GM18517 (cell line): Measurements from ENCODE around the gene PCDHA6.
"Not testable (repeated sequence)": the region's sequence is repeated elsewhere in the genome, so short reads cannot be mapped to it uniquely, and the experiment has no call there.

Experiments
- ATAC-seq: cut with Tn5 transposase; IDR thresholded peaks from one replicate; pipeline ENCODE4 v1.9.1; 2021; ENCODE audit warnings: mild to moderate bottlenecking, moderate library complexity; ENCODE audit not compliant: unreplicated experiment

PCDHA6 gene

DNA sequence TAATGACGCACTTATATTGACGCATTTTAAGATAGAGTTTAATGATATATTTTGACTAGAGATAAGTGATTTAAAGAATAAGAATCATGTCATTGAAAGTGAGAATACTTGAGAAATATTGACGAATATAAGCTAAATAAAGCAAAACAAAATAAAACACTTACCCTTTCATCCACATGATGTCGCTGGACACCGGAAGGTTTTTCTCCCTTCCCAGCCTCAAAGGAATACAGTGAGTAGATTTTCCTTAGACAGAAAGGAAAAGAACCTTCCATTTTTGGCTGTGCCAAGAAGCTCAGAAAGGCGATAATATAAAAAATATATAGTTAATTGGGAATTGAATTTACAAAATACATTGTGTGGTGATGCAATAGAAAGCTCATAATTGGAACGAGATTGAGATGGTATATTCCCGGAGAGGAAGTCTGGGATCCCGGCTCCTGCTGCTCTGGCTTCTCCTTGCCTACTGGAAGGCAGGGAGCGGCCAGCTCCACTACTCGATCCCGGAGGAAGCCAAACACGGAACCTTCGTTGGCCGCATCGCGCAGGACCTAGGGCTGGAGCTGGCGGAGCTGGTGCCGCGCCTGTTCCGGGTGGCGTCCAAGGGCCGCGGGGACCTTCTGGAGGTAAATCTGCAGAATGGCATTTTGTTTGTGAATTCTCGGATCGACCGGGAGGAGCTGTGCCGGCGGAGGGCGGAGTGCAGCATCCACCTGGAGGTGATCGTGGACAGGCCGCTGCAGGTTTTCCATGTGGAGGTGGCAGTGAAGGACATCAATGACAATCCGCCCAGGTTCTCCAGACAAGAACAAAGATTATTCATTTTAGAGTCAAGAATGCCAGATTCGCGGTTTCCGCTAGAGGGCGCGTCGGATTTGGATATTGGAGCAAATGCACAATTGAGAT is 6.1 kb upstream of the PCDHA6 start, which contains the start of gene PCDHA5:
TSS of gene PCDHA5 (plus strand) at position 239 of the 906 bp plus-strand sequence.
- no peak for ATAC-seq

DNA sequence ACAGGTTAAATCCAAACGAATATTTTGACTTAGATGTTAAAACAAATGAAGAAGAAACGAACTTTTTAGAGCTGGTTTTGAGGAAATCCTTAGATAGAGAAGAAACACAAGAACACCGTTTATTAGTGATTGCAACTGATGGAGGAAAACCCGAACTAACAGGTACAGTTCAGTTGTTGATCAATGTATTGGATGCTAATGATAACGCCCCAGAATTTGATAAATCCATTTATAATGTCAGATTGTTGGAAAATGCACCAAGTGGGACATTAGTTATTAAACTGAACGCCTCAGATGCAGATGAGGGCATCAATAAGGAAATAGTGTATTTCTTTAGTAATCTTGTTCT is 5.5 kb upstream of the PCDHA6 start:
- ATAC-seq, result no peak

DNA sequence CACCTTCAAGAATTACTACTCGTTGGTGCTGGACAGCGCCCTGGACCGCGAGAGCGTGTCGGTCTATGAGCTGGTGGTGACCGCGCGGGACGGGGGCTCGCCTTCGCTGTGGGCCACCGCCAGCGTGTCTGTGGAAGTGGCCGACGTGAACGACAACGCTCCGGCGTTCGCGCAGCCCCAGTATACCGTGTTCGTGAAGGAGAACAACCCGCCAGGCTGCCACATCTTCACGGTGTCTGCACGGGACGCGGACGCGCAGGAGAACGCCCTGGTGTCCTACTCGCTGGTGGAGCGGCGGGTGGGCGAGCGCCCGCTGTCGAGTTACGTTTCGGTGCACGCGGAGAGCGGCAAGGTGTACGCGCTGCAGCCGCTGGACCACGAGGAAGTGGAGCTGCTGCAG is 4.8 kb upstream of the PCDHA6 start:
- ATAC-seq, result not testable (repeated sequence)

DNA sequence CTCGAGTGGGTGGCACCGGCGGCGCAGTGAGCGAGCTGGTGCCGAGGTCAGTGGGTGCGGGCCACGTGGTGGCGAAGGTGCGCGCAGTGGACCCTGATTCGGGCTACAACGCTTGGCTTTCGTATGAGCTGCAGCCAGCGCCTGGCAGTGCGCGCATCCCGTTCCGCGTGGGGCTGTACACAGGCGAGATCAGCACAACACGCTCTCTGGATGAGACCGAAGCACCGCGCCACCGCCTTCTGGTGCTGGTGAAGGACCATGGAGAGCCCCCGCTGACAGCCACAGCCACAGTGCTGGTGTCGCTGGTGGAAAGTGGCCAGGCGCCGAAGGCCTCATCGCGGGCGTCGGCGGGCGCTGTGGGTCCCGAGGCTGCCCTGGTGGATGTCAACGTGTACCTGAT is 4.3 kb upstream of the PCDHA6 start:
- ATAC-seq, result no peak

DNA sequence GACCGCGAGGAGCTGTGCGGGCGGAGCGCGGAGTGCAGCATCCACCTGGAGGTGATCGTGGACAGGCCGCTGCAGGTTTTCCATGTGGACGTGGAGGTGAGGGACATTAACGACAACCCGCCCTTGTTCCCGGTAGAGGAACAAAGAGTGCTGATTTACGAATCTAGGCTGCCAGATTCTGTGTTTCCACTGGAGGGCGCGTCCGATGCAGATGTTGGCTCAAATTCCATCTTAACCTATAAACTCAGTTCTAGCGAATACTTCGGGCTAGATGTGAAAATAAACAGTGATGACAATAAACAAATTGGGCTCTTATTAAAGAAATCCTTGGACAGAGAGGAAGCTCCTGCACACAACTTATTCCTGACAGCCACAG is 590 bp downstream of the PCDHA6 start:
- ATAC-seq, result no peak

DNA sequence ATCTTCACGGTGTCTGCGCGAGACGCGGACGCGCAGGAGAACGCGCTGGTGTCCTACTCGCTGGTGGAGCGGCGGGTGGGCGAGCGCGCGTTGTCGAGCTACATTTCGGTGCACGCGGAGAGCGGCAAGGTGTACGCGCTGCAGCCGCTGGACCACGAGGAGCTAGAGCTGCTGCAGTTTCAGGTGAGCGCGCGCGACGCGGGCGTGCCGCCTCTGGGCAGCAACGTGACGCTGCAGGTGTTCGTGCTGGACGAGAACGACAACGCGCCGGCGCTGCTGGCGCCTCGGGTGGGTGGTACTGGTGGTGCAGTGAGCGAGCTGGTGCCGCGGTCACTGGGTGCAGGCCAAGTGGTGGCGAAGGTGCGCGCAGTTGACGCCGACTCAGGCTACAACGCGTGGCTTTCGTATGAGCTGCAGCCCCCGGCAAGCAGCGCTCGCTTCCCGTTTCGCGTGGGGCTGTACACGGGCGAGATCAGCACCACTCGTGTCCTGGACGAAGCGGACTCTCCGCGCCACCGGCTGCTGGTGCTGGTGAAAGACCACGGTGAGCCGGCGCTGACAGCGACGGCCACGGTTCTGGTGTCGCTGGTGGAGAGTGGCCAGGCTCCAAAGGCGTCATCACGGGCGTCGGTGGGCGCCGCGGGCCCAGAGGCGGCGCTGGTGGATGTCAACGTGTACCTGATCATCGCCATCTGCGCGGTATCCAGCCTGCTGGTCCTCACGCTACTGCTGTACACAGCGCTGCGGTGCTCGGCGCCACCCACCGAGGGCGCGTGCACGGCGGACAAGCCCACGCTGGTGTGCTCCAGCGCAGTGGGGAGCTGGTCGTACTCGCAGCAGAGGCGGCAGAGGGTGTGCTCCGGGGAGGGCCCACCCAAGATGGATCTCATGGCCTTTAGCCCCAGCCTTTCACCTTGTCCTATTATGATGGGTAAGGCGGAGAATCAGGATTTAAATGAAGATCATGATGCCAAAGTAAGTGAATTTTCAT is 2.0 kb downstream of the PCDHA6 start:
- not testable (repeated sequence) for ATAC-seq

DNA sequence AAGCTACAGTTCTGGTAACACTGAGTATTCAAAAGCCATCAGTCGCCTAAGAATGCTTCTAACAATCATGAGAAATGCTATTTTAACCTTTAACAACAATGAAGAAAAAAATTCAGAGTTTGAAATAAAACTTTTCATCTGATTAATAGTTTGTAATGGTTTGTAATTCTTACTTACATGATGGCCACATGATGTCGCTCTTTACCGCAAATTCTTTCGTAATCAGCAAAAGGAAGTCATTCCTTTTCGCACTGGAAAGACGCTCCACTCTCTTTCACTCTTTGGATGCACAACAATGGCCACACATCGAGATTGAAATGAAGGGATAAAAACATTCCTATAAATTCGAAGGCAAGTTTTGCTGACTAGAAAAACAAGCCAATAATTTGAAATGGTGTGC is 6.2 kb downstream of the PCDHA6 start, which contains the start of gene PCDHA7:
TSS of gene PCDHA7 (plus strand) at position 277 of the 400 bp plus-strand sequence. CDS start at position 392, 115 bp downstream.
- ATAC-seq, result no peak

DNA sequence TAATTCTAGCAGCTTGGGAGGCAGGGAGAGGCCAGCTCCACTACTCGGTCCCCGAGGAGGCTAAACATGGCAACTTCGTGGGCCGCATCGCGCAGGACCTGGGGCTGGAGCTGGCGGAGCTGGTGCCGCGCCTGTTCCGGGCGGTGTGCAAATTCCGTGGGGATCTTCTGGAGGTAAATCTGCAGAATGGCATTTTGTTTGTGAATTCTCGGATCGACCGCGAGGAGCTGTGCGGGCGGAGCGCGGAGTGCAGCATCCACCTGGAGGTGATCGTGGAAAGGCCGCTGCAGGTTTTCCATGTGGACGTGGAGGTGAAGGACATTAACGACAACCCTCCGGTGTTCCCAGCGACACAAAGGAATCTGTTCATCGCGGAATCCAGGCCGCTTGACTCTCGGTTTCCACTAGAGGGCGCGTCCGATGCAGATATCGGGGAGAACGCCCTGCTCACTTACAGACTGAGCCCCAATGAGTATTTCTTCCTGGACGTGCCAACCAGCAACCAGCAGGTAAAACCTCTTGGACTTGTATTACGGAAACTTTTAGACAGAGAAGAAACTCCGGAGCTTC is 6.8 kb downstream of the PCDHA6 start:
- ATAC-seq, result not testable (repeated sequence)

DNA sequence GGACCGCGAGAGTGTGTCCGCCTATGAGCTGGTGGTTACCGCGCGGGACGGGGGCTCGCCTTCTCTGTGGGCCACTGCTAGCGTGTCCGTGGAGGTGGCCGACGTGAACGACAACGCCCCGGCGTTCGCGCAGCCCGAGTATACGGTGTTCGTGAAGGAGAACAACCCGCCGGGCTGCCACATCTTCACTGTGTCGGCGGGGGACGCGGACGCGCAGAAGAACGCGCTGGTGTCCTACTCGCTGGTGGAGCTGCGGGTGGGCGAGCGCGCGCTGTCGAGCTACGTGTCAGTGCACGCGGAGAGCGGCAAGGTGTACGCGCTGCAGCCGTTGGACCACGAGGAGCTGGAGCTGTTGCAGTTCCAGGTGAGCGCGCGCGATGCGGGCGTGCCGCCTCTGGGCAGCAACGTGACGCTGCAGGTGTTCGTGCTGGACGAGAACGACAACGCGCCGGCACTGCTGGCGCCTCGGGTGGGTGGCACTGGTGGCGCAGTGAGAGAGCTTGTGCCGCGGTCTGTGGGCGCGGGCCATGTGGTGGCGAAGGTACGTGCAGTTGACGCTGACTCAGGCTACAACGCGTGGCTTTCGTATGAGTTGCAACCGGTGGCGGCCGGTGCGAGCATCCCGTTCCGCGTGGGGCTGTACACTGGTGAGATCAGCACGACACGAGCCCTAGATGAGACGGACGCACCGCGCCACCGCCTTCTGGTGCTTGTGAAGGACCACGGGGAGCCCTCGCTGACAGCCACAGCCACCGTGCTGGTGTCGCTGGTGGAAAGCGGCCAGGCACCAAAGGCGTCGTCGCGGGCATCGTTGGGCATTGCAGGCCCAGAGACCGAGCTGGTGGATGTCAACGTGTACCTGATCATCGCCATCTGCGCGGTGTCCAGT is 8.1 kb downstream of the PCDHA6 start:
- no peak for ATAC-seq

DNA sequence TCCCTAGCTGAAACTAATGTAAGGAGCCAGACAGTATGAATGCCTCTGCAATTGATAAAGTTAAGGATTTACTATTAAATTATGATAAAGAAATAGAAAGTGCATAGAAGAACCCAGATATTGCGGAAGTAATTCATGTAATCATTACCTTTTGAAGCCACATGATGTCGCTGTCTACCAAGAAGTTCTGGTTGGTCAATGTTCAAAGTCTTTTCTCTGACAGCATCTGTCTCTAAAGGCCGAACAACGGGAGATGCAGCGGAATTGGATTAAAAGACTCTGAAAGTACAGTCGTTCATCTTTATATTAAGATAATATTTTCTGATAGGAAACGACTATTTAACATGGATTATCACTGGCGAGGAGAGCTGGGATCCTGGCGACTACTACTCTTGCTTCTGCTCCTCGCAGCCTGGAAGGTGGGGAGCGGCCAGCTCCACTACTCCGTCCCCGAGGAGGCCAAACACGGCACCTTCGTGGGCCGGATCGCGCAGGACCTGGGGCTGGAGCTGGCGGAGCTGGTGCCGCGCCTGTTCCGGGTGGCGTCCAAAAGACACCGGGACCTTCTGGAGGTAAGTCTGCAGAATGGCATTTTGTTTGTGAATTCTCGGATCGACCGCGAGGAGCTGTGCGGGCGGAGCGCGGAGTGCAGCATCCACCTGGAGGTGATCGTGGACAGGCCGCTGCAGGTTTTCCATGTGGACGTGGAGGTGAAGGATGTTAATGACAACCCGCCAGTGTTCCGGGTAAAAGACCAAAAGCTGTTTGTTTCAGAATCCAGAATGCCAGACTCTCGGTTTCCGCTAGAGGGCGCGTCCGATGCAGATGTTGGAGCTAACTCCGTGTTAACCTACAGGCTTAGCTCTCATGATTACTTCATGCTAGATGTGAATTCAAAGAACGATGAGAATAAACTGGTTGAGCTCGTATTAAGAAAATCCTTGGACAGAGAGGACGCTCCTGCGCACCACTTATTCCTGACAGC is 13.5 kb downstream of the PCDHA6 start, which contains the start of gene PCDHA8:
TSS of gene PCDHA8 (plus strand) at position 210 of the 985 bp plus-strand sequence. CDS start at position 345, 135 bp downstream.
- ATAC-seq, result no peak

DNA sequence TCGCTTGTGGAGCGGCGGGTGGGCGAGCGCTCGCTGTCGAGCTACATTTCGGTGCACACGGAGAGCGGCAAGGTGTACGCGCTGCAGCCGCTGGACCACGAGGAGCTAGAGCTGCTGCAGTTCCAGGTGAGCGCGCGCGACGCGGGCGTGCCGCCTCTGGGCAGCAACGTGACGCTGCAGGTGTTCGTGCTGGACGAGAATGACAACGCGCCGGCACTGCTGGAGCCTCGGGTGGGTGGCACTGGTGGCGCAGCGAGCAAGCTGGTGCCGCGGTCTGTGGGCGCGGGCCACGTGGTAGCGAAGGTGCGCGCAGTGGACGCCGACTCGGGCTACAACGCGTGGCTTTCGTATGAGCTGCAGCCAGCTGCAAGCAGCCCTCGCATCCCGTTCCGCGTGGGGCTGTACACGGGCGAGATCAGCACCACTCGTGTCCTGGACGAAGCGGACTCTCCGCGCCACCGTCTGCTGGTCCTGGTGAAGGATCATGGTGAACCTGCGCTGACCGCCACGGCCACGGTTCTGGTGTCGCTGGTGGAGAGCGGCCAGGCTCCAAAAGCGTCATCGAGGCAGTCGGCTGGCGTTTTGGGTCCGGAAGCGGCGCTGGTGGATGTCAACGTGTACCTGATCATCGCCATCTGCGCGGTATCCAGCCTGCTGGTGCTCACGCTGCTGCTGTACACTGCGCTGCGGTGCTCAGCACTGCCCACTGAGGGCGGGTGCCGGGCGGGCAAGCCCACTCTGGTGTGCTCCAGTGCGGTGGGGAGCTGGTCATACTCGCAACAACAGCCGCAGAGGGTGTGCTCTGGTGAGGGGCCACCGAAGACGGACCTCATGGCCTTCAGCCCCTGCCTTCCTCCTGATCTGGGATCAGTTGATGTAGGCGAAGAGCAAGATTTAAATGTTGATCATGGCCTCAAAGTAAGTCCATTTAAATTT is 15.3 kb downstream of the PCDHA6 start:
- no peak for ATAC-seq

DNA sequence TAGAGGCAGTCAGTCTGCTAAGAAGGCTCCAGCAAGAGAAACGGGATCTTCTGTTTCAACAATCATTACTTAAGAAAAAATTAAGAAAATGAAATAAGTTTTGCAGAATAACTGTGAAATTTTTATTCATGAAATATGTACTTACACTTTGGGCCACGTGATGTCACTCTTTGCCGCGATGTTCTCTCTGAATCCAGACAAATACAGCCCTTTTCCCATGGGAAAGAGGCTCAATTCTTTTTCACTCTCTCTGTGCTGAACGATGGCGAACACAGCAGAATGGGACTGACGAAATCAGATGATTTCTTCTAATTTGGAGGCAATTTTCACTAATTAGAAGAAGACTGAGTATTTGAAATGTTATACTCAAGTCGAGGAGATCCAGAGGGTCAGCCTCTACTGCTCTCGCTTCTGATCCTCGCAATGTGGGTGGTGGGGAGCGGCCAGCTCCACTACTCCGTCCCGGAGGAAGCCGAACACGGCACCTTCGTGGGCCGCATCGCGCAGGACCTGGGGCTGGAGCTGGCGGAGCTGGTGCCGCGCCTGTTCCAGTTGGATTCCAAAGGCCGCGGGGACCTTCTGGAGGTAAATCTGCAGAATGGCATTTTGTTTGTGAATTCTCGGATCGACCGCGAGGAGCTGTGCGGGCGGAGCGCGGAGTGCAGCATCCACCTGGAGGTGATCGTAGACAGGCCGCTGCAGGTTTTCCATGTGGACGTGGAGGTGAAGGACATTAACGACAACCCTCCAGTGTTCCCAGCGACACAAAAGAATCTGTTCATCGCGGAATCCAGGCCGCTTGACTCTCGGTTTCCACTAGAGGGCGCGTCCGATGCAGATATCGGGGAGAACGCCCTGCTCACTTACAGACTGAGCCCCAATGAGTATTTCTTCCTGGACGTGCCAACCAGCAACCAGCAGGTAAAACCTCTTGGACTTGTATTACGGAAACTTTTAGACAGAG is 20.7 kb downstream of the PCDHA6 start, which contains the start of gene PCDHA9:
TSS of gene PCDHA9 (plus strand) at position 244 of the 964 bp plus-strand sequence. CDS start at position 358, 114 bp downstream.
- ATAC-seq, result not testable (repeated sequence)

DNA sequence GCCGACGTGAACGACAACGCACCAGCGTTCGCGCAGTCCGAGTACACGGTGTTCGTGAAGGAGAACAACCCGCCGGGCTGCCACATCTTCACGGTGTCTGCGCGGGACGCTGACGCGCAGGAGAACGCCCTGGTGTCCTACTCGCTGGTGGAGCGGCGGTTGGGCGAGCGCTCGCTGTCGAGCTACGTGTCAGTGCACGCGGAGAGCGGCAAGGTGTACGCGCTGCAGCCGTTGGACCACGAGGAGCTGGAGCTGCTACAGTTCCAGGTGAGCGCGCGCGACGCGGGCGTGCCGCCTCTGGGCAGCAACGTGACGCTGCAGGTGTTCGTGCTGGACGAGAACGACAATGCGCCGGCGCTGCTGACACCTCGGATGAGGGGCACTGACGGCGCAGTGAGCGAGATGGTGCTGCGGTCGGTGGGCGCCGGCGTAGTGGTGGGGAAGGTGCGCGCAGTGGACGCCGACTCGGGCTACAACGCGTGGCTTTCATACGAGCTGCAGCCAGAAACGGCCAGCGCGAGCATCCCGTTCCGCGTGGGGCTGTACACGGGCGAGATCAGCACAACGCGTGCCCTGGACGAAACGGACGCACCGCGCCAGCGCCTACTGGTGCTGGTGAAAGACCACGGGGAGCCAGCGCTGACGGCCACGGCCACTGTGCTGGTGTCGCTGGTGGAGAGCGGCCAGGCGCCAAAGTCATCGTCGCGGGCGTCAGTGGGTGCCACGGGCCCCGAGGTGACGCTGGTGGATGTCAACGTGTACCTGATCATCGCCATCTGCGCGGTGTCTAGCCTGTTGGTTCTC is 22.3 kb downstream of the PCDHA6 start:
- ATAC-seq, result not testable (repeated sequence)

DNA sequence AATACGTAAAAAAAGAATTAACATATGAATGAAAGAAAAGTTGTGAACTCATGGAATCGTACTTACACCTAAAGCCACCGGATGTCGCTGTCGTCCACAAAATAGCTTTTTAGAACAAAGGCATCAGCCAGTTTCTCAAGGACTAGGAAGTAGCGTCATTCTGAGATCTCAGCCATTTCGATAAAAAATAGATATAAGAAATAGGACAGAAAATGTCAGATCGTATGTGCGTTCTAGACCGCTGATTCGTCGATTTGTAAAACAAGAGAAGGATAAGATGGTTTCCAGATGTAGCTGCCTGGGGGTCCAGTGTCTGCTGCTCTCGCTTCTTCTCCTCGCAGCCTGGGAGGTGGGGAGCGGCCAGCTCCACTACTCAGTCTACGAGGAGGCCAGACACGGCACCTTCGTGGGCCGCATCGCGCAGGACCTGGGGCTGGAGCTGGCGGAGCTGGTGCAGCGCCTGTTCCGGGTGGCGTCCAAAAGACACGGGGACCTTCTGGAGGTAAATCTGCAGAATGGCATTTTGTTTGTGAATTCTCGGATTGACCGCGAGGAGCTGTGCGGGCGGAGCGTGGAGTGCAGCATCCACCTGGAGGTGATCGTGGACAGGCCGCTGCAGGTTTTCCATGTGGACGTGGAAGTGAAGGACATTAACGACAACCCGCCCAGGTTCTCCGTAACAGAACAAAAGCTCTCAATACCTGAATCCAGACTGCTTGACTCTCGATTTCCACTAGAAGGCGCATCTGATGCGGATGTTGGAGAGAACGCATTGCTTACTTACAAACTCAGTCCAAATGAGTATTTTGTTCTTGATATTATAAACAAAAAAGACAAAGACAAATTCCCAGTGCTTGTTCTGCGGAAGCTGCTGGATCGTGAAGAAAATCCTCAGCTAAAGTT is 28.3 kb downstream of the PCDHA6 start, which contains the start of gene PCDHA10:
TSS of gene PCDHA10 (plus strand) at position 126 of the 903 bp plus-strand sequence. CDS start at position 278, 152 bp downstream.
- ATAC-seq, result no peak
